Astrocyte of the cerebellum (primary cell): ENCODE measurements around the gene GNLY.

Experiments
- DNase-seq: peaks from one replicate; pipeline ENCODE4 v3.0.0-alpha.2; 2011; ENCODE audit warnings: low read depth
- H3K4me3 ChIP-seq: 2 replicates; pipeline ENCODE4 v1.5.1; 2011; ENCODE audit warnings: mild to moderate bottlenecking, low read depth, low read length, moderate library complexity
- CTCF ChIP-seq: IDR thresholded peaks from 2 replicates; pipeline ENCODE4 v1.5.1; 2012; ENCODE audit warnings: low read length, low read depth, moderate library complexity, mild to moderate bottlenecking; ENCODE audit errors: missing control alignments
- in situ Hi-C: cut with HindIII; loops from 2 replicates; pipeline ENCODE4 v1.10.0; 2017; ENCODE audit warnings: low sequenced_read_pairs

GNLY gene

DNA sequence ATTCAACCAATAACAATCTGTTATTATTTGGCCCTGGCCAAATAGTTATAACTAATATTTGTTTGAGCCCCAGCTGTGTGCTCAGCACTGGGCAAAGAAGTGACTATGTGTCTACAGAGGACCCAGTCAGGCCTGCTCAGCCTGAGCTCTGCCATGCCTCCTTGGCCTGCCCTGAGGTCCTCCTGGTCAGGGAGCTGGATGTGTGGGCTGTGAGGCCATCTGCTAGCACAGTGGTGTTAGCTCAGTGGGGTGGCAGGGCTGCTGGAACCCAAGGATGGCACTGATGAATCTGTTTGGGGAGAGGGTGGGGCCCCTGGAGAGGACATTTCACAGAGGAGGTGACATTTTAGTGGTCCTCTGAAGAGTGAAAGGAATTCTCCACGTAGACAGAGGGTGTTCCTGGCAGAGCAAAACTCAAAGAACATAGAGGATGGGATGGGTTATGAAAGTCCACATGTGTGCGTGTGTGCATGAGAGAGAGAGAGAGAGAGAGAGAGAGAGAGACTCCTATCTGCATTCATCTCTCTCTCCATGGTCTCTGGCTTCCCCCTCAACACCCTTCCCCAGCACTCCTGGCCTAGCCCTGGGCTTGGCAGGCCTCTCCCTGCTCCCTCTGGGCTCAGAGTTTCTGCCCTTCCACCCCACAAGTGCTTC lies 38.4 kb downstream of the GNLY start:
- DNase-seq = no peak
- TF ChIP-seq CTCF = no peak
- in situ Hi-C loops = no loop called here
- H3K4me3 ChIP-seq = no peak overlapping the region

- in situ Hi-C loops = no loop called here
- TF ChIP-seq CTCF = no peak
- no peak for DNase-seq
These were observed 39.2 kb downstream of the GNLY start for GRCh38 chr2:85733121-85733960.

GRCh38 chr2:85734015-85734414 lies 39.9 kb downstream of the GNLY start:
- in situ Hi-C loops = no loop called here
- no peak for DNase-seq
- H3K4me3 ChIP-seq = no peak overlapping the region
- no peak for TF ChIP-seq CTCF

More at GRCh38 chr2:85733121-85733960, 39.2 kb downstream of the GNLY start:
- H3K4me3 ChIP-seq = no peak overlapping the region

- in situ Hi-C loops = no loop called here
- H3K4me3 ChIP-seq = no peak overlapping the region
- DNase-seq = no peak
- no peak for TF ChIP-seq CTCF
These were observed 40.9 kb downstream of the GNLY start for GRCh38 chr2:85734942-85735608.

GRCh38 chr2:85735691-85736090 lies 41.5 kb downstream of the GNLY start:
- H3K4me3 ChIP-seq = no peak overlapping the region
- in situ Hi-C loops = no loop called here
- DNase-seq = no peak
- no peak for TF ChIP-seq CTCF

GRCh38 chr2:85736456-85737355 lies 42.5 kb downstream of the GNLY start:
- DNase-seq = no peak
- no peak overlapping the region for H3K4me3 ChIP-seq
- TF ChIP-seq CTCF = no peak
- in situ Hi-C loops = no loop called here
